ENCODE measurements around the gene PLCB2. TPM values are rescaled to one million over a fixed set of nuclear protein-coding genes. Genes with fewer than 3 reads are reported as not detected.

Gene PLCB2
- total and polyA plus RNA-seq, 2 experiments from 2014 or later: 9.5 to 13.8 TPM

GRCh38 chr15:40277471-40277870, 30.3 kb downstream of the PLCB2 start:
- Histone ChIP-seq H3K27me3 (ENCODE audit: insufficient read depth) (peaks cover 43% of the 10 kb centered on the region), H3K79me2 (replicated peaks; ENCODE audit: insufficient read depth) (no peaks in the 10 kb centered on the region), H2AFZ (no peak overlapping the region), H3K36me3 (ENCODE audit: insufficient read depth) (no peaks in the 10 kb centered on the region), H3K4me3 (no peak overlapping the region), H3K9me2 (ENCODE audit: insufficient read depth) (no peaks in the 10 kb centered on the region), H4K20me1 (replicated peaks; ENCODE audit: insufficient read depth) (no peaks in the 10 kb centered on the region), H3K27ac (ENCODE audit: low read depth) (no peak overlapping the region), H3K4me2 (0 out of 2 replicates have a peak overlapping the region, but pooled peaks have one; percentile 32), H3F3A (replicated peaks; ENCODE audit: low read depth) (peaks cover 16% of the 10 kb centered on the region), H3K4me1 (ENCODE audit: insufficient read depth) (peaks cover 28% of the 10 kb centered on the region)
- TF ChIP-seq EZH2 (IDR thresholded peaks at IDR 0.05; ENCODE audit: low read depth, unreplicated experiment) (no peak), ZNF331 (CRISPR knock-in tag; IDR thresholded peaks at IDR 0.05; ENCODE audit: low read depth) (no peak), CREB1 (CRISPR knock-in tag; IDR thresholded peaks at IDR 0.05; ENCODE audit: low read depth) (no peak), ZNF114 (CRISPR knock-in tag; IDR thresholded peaks at IDR 0.05) (no peak), JUNB (IDR thresholded peaks at IDR 0.05; ENCODE audit: unreplicated experiment) (no peak), NANOG (IDR thresholded peaks at IDR 0.05; ENCODE audit: borderline replicate concordance) (no peak), EZH2phosphoT487 (IDR thresholded peaks at IDR 0.05; ENCODE audit: unreplicated experiment) (no peak), POLR2AphosphoS5 (IDR thresholded peaks at IDR 0.05; ENCODE audit: low read depth) (no peak)
- TF ChIP-seq, protein P1, sequence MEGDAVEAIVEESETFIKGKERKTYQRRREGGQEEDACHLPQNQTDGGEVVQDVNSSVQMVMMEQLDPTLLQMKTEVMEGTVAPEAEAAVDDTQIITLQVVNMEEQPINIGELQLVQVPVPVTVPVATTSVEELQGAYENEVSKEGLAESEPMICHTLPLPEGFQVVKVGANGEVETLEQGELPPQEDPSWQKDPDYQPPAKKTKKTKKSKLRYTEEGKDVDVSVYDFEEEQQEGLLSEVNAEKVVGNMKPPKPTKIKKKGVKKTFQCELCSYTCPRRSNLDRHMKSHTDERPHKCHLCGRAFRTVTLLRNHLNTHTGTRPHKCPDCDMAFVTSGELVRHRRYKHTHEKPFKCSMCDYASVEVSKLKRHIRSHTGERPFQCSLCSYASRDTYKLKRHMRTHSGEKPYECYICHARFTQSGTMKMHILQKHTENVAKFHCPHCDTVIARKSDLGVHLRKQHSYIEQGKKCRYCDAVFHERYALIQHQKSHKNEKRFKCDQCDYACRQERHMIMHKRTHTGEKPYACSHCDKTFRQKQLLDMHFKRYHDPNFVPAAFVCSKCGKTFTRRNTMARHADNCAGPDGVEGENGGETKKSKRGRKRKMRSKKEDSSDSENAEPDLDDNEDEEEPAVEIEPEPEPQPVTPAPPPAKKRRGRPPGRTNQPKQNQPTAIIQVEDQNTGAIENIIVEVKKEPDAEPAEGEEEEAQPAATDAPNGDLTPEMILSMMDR (conservative IDR thresholded peaks at IDR 0.05; ENCODE audit: low read depth in 2 of 2): no peak
- TF ChIP-seq, protein P2, sequence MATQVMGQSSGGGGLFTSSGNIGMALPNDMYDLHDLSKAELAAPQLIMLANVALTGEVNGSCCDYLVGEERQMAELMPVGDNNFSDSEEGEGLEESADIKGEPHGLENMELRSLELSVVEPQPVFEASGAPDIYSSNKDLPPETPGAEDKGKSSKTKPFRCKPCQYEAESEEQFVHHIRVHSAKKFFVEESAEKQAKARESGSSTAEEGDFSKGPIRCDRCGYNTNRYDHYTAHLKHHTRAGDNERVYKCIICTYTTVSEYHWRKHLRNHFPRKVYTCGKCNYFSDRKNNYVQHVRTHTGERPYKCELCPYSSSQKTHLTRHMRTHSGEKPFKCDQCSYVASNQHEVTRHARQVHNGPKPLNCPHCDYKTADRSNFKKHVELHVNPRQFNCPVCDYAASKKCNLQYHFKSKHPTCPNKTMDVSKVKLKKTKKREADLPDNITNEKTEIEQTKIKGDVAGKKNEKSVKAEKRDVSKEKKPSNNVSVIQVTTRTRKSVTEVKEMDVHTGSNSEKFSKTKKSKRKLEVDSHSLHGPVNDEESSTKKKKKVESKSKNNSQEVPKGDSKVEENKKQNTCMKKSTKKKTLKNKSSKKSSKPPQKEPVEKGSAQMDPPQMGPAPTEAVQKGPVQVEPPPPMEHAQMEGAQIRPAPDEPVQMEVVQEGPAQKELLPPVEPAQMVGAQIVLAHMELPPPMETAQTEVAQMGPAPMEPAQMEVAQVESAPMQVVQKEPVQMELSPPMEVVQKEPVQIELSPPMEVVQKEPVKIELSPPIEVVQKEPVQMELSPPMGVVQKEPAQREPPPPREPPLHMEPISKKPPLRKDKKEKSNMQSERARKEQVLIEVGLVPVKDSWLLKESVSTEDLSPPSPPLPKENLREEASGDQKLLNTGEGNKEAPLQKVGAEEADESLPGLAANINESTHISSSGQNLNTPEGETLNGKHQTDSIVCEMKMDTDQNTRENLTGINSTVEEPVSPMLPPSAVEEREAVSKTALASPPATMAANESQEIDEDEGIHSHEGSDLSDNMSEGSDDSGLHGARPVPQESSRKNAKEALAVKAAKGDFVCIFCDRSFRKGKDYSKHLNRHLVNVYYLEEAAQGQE (IDR thresholded peaks at IDR 0.05; ENCODE audit: unreplicated experiment): no peak
- H3K27ac Mint-ChIP-seq: no peak overlapping the region
- no peaks in the 10 kb centered on the region; the same call in 2 of the 3 replicates for H3K36me3 Mint-ChIP-seq (ENCODE audit: low read depth)
- H3K27me3 Mint-ChIP-seq (ENCODE audit: insufficient read depth, low read depth, poor library complexity): peaks cover 46% of the 10 kb centered on the region
- DNase-seq (ENCODE audit: low spot score) (no peak), ATAC-seq (no peak)
- H3K9me3 Mint-ChIP-seq: no peaks in the 10 kb centered on the region
- no peak overlapping the region for H3K4me3 Mint-ChIP-seq
- H3K4me1 Mint-ChIP-seq: peaks cover 48% of the 10 kb centered on the region

DNA sequence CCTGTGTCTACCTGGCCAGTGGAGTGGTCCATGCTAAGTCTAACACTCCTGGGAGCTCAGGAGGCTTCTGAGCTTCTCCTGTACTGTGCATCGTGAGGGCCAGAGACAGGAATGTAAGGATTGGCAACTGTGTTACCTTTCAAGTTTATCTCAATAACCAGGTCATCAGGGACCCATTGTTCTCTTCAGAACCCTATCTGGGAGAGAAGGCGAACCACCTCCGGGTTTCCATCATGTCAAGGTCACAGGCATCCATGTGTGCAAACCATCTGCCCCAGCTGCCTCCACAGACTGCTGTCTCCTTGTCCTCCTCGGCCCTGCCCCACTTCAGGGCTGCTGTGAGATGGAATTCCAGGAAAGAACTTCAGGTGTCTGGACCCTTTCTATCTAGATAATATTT, 30.8 kb downstream of the PLCB2 start:
- Histone ChIP-seq H3K4me1 (ENCODE audit: insufficient read depth) (peaks cover 28% of the 10 kb centered on the region), H3K9me2 (ENCODE audit: insufficient read depth) (no peaks in the 10 kb centered on the region), H3K27me3 (ENCODE audit: insufficient read depth) (peaks cover 37% of the 10 kb centered on the region), H4K20me1 (replicated peaks; ENCODE audit: insufficient read depth) (no peaks in the 10 kb centered on the region), H3K4me3 (no peak overlapping the region), H3K79me2 (replicated peaks; ENCODE audit: insufficient read depth) (no peaks in the 10 kb centered on the region), H3K4me2 (no peak overlapping the region), H3K27ac (ENCODE audit: low read depth) (no peak overlapping the region), H3F3A (replicated peaks; ENCODE audit: low read depth) (peaks cover 16% of the 10 kb centered on the region), H2AFZ (no peak overlapping the region), H3K36me3 (ENCODE audit: insufficient read depth) (no peaks in the 10 kb centered on the region)
- Mint-ChIP-seq H3K27ac (no peak overlapping the region), H3K27me3 (ENCODE audit: insufficient read depth, low read depth, poor library complexity) (peaks cover 48% of the 10 kb centered on the region), H3K4me1 (peaks cover 48% of the 10 kb centered on the region), H3K9me3 (no peaks in the 10 kb centered on the region), H3K4me3 (no peak overlapping the region), H3K36me3 (ENCODE audit: low read depth) (no peaks in the 10 kb centered on the region; the same call in 2 of the 3 replicates)
- no peak for ATAC-seq
- no peak for DNase-seq (ENCODE audit: low spot score)
- TF ChIP-seq, protein P1 (conservative IDR thresholded peaks at IDR 0.05; ENCODE audit: low read depth in 2 of 2): no peak

Data from GM23338 (cell line).